HG02870 (cell line): ENCODE results near the gene ANAPC2.

Experiments
- ATAC-seq: cut with Tn5 transposase; IDR thresholded peaks from one replicate; pipeline ENCODE4 v1.9.1; 2021; ENCODE audit warnings: mild to moderate bottlenecking, moderate library complexity; ENCODE audit not compliant: unreplicated experiment

Gene ANAPC2

DNA sequence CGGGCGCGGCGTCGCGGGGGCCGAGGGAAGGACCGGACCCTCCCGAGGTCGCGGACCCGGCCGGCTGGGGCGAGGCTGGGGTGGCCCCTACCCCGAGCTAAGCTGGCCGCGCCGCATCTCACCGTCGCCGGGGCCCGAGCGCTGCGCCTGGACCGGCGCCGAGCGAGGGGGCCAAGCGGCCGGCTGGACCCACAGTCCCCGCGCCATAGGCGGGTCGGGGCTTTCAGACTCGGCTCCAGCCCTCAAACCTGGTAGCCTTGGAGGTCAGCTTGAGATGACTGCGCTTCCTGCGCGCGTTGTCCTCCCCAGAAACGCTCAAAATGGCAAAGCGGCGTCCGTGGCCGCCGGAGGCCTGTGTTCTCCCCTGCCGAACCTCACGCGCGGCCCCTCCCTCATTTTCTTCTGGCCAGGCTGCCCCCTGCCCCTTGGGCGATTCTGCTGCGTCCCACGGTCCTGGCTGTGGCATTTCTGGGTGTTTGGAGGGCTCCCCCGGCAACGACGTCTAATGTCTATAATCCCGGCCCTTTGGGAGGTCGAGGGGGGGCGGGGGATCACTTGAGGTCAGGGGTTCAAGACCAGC is 58.1 kb downstream of the ANAPC2 start:
- peak; percentile 3 for ATAC-seq

- ATAC-seq: peak; percentile 74
These were observed 58.7 kb downstream of the ANAPC2 start for GRCh38 chr9:137129456-137130175.

- peak; percentile 15 for ATAC-seq
These were observed 59.4 kb downstream of the ANAPC2 start for GRCh38 chr9:137128862-137129455.

DNA sequence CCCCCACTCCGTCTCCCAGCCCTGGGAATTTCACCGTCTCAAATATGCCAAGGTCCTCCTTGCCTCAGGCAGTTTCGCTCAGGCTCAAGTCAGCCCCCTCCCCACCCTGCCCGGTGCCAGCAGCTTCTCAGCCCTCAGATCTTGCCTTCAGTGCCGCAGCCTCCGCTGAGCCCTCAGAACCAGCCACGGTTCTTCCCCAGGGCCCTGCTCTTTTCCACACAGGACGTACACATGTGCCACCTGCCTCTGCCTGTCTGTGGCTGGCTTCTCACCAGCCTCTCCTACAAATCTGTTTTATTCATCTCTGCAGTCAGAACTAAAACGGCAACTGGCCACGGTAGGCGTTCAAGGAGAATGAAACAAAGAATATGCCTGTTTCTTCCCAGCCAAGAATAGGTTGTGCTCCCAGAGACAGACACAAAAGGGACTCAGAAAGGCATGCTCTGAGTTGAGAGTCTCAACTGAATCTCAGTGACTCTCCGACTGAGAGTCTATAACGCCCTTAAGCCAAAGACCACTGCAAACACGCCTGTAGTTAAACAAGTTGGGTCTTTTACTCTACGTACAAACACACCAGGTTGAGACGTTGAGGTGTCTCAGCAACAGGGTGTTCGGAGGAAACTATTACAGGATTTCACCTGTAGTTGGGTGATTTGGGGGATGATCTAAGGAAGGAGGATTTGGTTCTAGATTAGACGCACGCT is 60.0 kb downstream of the ANAPC2 start:
- no peak for ATAC-seq

- no peak for ATAC-seq
These were observed 60.8 kb downstream of the ANAPC2 start for GRCh38 chr9:137127301-137128157.

DNA sequence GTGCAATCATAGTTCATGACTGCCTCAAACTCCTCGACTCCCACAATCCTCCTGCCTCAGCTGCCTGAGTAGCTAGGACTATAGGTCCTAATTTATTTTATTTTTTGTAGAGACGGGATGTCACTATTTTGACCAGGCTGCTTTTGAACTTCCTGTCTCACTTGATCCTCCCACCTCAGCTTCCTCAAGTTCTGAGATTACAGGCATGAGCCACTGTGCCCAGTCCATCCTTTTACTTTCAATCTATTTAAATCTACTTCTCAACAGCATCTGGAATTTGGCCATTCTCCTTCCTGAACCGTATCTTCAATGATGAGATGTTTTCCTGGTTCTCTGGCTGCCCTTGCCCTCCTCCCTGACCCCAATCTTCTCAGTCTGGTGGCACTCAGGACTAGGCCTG is 61.6 kb downstream of the ANAPC2 start:
- ATAC-seq: no peak
